Smooth muscle cell (in vitro differentiated cells): Measurements from ENCODE around the gene KRTAP6-3. TPM values are rescaled to one million over a fixed set of nuclear protein-coding genes. Genes with fewer than 3 reads are reported as not detected.

Experiments used
- DNase-seq: peaks from one replicate; lab custom pipeline; 2025; ENCODE audit not compliant: unreplicated experiment; lab: John Stamatoyannopoulos, UW
- H2AFZ ChIP-seq: fragments of 200-600 bp; sonication (generic); 2 replicates; pipeline ENCODE4 v1.6.0; 2016; ENCODE audit warnings: antibody characterized with exemption, low read depth, mild to moderate bottlenecking
- H3F3A ChIP-seq: fragments of 200-600 bp; sonication (generic); 2 replicates; pipeline ENCODE4 v1.6.0; 2017; ENCODE audit warnings: antibody characterized with exemption, low read depth
- H3K27ac ChIP-seq: fragments of 200-600 bp; sonication (generic); 2 replicates; pipeline ENCODE4 v1.5.1; 2016; ENCODE audit warnings: low read depth, mild to moderate bottlenecking
- H3K27me3 ChIP-seq: fragments of 200-600 bp; sonication (generic); 2 replicates; pipeline ENCODE4 v1.6.1; 2016; ENCODE audit warnings: low read depth, mild to moderate bottlenecking
- H3K36me3 ChIP-seq: fragments of 200-600 bp; sonication (generic); 2 replicates; pipeline ENCODE4 v1.5.1; 2016; ENCODE audit warnings: low read depth
- H3K4me1 ChIP-seq: fragments of 200-600 bp; sonication (generic); 2 replicates; pipeline ENCODE4 v1.5.1; 2016; ENCODE audit warnings: low read depth
- H3K4me2 ChIP-seq: fragments of 200-600 bp; sonication (generic); 2 replicates; pipeline ENCODE4 v1.6.0; 2016; ENCODE audit warnings: mild to moderate bottlenecking
- H3K4me3 ChIP-seq: fragments of 200-600 bp; sonication (generic); 2 replicates; pipeline ENCODE4 v1.5.1; 2016; ENCODE audit warnings: mild to moderate bottlenecking
- H3K79me2 ChIP-seq: fragments of 200-600 bp; sonication (generic); 2 replicates; pipeline ENCODE4 v1.6.0; 2016; ENCODE audit warnings: low read depth, mild to moderate bottlenecking
- H3K9ac ChIP-seq: fragments of 200-600 bp; sonication (generic); 2 replicates; pipeline ENCODE4 v1.6.0; 2016; ENCODE audit warnings: low read depth
- H3K9me3 ChIP-seq: fragments of 200-600 bp; sonication (generic); replicated peaks from 2 replicates; pipeline ENCODE4 v1.5.1; 2016; ENCODE audit warnings: low read depth
- H4K20me1 ChIP-seq: fragments of 200-600 bp; sonication (generic); 2 replicates; pipeline ENCODE4 v1.6.0; 2016; ENCODE audit warnings: low read depth
- WGBS: methylation state at CpG from one replicate; pipeline ENCODE4 v1.1.7; 2016; ENCODE audit warnings: low lambda C conversion rate; 5-methylcytosine and 5-hydroxymethylcytosine counted together
- polyA plus RNA-seq: library from polyadenylated mRNA; unstranded; fragments of >200 nt; fragmentation: Nextera tagmentation; extraction: Ambion mirVana; gene quantifications from 2 replicates; pipeline ENCODE4 v1.2.1, GENCODE V29; 2016
- total RNA-seq: library from RNA; depleted of rRNA; stranded (reverse); fragments of >200 nt; gene quantifications from 2 replicates; pipeline ENCODE4 v1.2.3, GENCODE V29; 2014
- TF ChIP-seq, protein P1 (sequence below): fragments of 200-600 bp; sonication (generic); IDR thresholded peaks from 2 replicates; pipeline ENCODE4 v1.5.1; 2017; ENCODE audit warnings: borderline replicate concordance, mild to moderate bottlenecking, antibody characterized with exemption; ENCODE audit not compliant: insufficient read depth, poor library complexity, severe bottlenecking

The KRTAP6-3 gene
- total and polyA plus RNA-seq, 2 experiments from 2014 or later = not detected

DNA sequence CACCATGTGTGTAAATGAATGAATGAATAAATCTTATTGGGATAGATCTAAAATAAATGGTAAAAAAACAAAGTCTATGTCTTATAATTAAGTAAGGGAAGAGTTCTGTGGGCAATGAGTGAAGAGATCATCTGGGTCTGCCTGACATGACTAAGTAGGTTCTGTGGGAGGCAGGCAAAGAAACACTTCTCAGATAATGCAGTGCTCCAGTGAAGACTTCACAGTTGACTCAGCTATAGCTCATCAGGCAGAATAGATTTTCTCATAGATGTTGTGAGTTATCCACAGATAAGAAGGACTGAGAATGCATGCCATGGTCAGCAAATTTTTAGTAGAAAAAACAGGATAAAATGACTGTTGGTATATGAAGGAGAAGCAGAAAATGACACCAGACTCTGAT lies 14.5 kb upstream of the KRTAP6-3 start:
- H2AFZ ChIP-seq = no peak overlapping the region
- H3K4me1 ChIP-seq = no peaks in the 10 kb centered on the region
- H4K20me1 ChIP-seq = no peaks in the 10 kb centered on the region
- no peak overlapping the region for H3K9ac ChIP-seq
- H3K27ac ChIP-seq = no peak overlapping the region
- no peaks in the 10 kb centered on the region for H3K27me3 ChIP-seq
- H3F3A ChIP-seq = no peaks in the 10 kb centered on the region
- no peak overlapping the region for H3K4me2 ChIP-seq
- no peaks in the 10 kb centered on the region for H3K36me3 ChIP-seq
- no peaks in the 10 kb centered on the region for H3K79me2 ChIP-seq
- no peak overlapping the region for H3K4me3 ChIP-seq
- no peaks in the 10 kb centered on the region for H3K9me3 ChIP-seq
- no peak for DNase-seq
- TF ChIP-seq, protein P1, sequence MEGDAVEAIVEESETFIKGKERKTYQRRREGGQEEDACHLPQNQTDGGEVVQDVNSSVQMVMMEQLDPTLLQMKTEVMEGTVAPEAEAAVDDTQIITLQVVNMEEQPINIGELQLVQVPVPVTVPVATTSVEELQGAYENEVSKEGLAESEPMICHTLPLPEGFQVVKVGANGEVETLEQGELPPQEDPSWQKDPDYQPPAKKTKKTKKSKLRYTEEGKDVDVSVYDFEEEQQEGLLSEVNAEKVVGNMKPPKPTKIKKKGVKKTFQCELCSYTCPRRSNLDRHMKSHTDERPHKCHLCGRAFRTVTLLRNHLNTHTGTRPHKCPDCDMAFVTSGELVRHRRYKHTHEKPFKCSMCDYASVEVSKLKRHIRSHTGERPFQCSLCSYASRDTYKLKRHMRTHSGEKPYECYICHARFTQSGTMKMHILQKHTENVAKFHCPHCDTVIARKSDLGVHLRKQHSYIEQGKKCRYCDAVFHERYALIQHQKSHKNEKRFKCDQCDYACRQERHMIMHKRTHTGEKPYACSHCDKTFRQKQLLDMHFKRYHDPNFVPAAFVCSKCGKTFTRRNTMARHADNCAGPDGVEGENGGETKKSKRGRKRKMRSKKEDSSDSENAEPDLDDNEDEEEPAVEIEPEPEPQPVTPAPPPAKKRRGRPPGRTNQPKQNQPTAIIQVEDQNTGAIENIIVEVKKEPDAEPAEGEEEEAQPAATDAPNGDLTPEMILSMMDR = no peak

DNA sequence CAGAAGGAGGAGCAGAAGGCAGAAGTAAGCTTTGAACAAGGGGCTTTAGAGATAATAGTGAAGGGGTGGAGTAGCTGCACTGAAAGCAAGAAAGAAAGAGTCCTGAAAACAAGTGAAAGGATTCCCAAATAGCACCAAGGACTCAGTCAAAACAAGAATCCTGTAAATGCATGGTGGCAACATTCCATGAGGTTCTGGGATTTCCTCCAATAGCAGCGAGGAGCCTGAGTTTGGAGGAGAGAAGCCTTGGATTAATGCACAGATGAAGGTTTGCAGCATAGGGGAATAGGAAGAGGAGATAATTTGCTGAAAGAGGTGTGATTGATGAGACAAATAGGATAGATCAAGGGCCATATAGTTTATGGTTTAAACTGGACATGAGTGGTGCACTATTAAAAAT lies 12.9 kb upstream of the KRTAP6-3 start:
- Histone ChIP-seq H3F3A (no peaks in the 10 kb centered on the region), H3K4me3 (no peak overlapping the region), H3K4me1 (no peaks in the 10 kb centered on the region), H3K27me3 (no peaks in the 10 kb centered on the region), H4K20me1 (no peaks in the 10 kb centered on the region), H3K27ac (no peak overlapping the region), H3K79me2 (no peaks in the 10 kb centered on the region), H3K9me3 (no peaks in the 10 kb centered on the region), H3K9ac (no peak overlapping the region), H2AFZ (no peak overlapping the region), H3K36me3 (no peaks in the 10 kb centered on the region), H3K4me2 (no peak overlapping the region)
- no peak for DNase-seq
- TF ChIP-seq, protein P1 = no peak
- 60% methylated on average over 1 of the region's 1 CpG for WGBS

DNA sequence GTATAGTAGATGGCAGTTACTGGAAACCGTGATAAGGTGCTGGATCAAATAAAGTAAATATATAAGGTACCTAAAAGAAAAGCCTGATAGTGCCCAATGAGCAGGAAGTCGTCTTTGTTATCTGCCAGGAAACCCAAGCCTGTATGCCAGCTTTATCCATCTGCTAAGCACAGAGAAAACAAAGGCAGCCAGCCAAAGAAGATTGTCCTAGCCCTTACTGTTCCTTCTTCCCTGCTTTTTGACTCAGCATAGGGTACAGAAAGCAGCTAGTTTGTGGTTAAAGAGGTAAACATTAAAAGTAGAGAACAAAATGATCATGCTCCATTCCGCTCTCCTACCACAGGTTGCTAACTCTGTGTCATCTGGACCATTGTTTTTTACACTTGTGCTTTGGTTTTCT lies 12.1 kb upstream of the KRTAP6-3 start:
- Histone ChIP-seq H3F3A (no peaks in the 10 kb centered on the region), H4K20me1 (no peaks in the 10 kb centered on the region), H2AFZ (no peak overlapping the region), H3K79me2 (no peaks in the 10 kb centered on the region), H3K4me3 (no peak overlapping the region), H3K4me1 (no peaks in the 10 kb centered on the region), H3K4me2 (no peak overlapping the region), H3K9me3 (no peaks in the 10 kb centered on the region), H3K27ac (no peak overlapping the region), H3K36me3 (no peaks in the 10 kb centered on the region), H3K27me3 (no peaks in the 10 kb centered on the region), H3K9ac (no peak overlapping the region)
- no peak for DNase-seq
- 75% methylated on average over 3 of the region's 3 CpGs for WGBS
- TF ChIP-seq, protein P1 = no peak

DNA sequence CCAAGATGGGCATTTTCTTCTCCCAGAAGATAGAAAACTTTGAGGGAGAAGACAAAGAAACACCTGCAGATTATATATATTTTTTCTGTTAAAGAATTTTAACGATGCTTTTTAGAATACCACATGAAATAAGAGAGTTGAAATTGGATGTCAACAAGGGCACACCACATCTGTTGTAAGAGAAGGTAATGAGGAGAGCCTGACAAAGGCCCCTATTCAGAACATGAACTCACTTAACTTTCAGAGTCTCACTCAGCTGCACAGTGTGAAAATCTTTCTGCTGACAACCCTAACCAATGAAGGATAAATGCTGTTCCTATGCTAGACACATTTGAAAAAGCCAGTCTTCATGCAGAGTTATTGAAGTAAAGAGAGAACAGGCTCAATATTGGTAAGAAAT lies 9.4 kb upstream of the KRTAP6-3 start:
- 71% methylated on average over 1 of the region's 1 CpG for WGBS
- no peak for DNase-seq
- no peak overlapping the region for H2AFZ ChIP-seq
- H4K20me1 ChIP-seq = no peaks in the 10 kb centered on the region
- no peaks in the 10 kb centered on the region for H3F3A ChIP-seq
- no peak overlapping the region for H3K4me2 ChIP-seq
- H3K27me3 ChIP-seq = no peaks in the 10 kb centered on the region
- no peaks in the 10 kb centered on the region for H3K36me3 ChIP-seq
- H3K4me1 ChIP-seq = no peaks in the 10 kb centered on the region
- H3K9me3 ChIP-seq = no peaks in the 10 kb centered on the region
- no peak overlapping the region for H3K9ac ChIP-seq
- H3K79me2 ChIP-seq = no peaks in the 10 kb centered on the region
- no peak overlapping the region for H3K4me3 ChIP-seq
- no peak overlapping the region for H3K27ac ChIP-seq
- TF ChIP-seq, protein P1 = no peak
